Activated CD8-positive, alpha-beta memory T cell treated with anti-CD3 and anti-CD28 coated beads, Interleukin-2, amount 50 U/mL, for 24 hours (primary cell): ENCODE results near the gene TTBK2.
"Not testable (repeated sequence)": the region's sequence is repeated elsewhere in the genome, so short reads cannot be mapped to it uniquely, and the experiment has no call there.

Source experiments
- DNase-seq: peaks from one replicate; pipeline ENCODE4 v3.0.0-alpha.2; 2020; ENCODE audit errors: extremely low read depth

The TTBK2 gene

DNA sequence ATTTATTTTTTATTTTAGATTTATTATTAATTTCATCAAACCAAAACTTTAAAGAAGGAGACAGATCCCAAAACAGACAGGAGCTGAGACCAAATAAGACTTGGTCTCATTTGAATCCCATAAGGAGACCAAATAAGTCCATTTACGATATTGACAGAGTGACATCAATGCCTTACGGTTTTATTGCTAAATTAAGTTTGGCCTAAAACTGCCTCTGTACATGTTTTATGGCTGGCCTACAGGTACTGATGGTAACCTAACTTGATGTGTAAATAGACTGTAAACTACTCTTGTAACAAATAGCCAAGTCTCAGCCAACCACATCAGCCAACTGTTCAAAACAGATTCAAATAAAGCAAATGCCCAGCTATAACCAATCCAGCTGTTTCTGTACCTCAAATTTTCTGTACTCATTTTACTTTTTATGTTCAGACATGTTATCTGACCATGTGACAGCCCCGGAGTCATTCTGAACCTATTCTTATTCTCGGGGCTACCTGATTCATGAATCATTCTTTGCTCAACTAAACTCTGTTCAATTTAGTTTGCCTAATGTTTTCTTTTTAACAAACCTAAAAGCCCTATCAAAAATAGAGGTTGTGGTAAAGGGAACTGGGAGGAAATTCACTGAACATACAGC is 94.2 kb downstream of the TTBK2 start:
- DNase-seq: no peak

DNA sequence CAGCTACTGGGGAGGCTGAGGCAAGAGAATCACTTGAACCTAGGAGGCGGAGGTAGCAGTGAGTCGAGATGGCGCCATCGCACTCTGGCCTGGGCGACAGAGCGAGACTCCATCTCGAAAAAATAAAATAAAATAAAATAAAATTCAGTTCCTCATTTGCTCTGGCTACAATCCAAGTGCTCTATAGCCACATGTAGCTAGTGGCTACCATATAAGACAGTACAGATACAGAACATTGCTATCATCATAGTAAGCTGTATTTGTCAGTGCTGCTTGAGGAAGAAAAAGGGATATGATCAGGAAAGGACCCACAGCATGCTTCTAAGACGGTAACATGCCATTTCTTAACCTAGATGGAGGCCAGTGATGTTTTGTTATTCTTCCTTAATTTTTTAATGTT is 95.0 kb downstream of the TTBK2 start:
- DNase-seq: no peak

DNA sequence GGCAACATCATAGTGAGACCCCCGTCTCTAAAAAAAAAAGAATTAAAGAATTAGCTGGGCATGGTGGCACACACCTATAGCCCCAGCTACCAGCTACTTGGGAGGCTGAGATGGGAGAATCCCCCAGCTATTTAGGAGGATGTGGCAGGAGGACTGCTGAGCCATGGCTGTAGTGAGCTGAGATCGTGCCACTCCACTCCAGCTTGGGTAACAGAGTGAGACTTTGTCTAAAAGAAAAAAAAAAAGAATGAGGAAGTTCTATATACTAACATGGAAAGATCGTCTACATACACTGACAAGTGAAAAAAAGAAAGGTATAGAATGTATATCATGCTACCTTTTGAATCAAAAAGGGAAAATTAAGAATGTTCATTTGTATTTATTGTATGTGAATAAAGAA is 99.8 kb downstream of the TTBK2 start:
- no peak for DNase-seq

DNA sequence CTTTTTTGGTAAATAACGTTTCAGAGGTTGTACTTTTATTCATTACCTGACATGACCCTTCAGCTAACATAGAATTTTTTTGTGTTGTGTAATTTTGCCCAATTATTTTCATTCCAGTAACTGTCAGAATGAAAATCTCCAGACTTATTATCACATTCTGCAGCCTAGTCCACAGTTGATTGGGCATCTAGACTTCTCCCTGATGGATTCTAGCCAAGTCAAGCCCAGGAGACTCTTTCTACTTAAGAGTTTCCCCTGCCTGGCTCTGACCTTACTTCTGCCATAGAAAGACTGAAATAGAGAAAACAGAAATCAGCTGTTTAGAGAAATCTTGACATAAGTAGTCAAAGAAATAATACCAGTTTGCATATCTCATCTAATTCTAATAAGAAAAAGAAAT is 100.8 kb downstream of the TTBK2 start:
- DNase-seq: no peak

DNA sequence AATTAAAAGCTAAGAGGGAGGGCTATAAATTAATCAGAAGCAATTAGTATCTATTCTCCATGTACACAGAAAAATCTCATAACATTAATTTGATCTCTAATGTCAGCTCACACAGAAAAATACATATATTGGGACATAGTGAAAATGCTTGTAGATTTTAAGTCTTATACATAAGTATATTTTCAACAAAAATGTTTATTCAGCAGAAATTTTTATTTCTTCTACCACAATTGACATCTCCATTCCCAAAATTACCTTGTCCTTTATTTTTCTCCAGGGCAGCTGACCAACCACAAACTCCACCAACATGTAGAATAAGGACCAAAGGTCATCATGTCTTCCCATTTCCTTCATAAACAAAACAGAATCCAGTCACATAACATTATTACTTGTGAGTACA is 109.1 kb downstream of the TTBK2 start:
- no peak for DNase-seq

DNA sequence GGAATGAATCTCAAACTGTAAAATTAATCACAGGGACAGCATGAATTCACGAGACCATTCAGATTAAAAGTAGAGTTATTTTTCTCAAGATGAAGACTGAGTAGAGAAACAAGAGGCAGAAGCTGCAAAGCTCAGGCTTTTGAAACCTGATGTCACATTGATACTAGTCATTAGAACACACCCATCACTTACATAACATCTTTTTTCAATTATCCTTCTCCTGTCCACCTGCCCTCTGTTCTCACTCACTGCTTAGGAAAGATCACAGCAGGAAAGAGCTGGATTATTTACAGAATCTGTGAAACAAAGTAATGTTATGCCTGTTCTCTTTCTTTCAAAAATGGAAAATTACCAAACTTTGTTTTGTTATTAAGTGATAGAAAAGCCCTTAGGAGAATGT is 111.7 kb downstream of the TTBK2 start:
- no peak for DNase-seq

DNA sequence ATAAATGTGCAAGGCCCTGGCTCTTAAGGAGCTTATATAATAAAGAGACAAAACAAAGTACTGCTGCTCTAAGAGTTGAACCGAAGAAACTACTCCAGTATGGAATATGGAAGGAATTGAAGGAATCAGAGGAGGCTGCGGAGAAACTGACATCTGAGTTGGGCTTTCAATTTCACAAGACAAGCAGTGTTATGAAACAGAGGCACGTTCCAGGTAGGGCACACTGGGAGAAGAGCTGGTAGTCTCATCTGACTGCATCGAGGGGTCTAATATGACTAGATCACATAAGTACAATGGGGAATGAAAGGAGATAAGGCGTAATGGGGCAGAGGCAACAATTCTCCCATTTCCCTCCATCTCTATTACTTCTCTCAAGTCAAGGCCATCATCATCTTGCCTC is 115.3 kb downstream of the TTBK2 start:
- no peak for DNase-seq

DNA sequence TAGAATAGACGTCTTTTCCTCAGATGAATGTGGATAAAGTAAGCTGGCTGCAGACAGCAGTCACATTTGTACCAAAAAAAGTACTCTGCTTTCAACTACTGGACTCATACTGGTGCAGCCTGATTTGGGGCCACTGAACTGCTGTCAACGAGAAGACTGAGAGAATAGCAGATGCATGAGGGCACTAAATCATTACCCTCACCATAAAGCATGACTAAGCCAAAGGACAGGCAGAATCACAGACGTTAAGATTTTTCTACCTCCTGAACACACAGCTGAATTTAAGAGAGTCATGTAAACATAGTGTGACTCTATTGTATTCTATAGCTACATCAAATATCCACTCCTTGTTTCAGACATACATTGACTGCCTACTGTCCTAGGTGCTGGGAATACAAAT is 115.8 kb downstream of the TTBK2 start:
- no peak for DNase-seq

DNA sequence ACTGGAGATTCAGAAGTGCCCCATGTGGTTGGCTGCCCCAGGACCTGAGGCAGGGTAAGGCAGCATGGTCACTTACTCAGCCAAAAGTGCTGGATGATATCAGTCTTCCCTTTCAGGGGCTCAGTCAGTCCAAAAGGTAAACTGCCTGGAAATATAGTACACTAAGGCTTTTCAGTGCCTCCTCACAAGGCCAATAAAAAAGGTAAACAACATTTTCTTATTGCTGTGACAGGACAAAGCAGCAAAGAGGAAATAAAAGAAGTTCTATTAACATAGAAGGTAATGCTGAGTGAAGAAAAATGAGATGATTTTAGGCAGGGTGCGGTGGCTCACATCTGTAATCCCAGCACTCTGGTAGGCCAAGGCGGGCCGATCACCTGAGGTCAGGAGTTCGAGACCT is 117.1 kb downstream of the TTBK2 start:
- no peak for DNase-seq

DNA sequence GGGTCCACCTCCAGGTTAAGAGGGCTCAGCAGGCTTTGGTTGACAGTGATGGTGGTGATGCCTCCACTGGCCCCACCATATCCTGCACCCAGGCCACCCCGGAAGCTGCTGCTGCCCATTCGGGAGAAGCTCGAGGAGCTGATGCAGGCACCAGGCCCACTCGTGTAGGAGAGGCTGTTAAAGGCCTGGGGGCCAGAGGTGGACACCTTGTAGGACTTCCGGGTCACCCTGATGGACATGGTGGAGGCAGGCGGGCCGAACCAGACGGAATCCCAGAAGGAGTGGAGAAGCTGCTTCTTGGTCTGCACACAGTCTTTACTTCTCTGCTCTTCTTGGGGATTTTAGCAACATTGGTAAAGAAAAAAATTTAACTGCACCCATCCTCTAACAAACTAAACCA is 118.4 kb downstream of the TTBK2 start:
- no peak for DNase-seq

DNA sequence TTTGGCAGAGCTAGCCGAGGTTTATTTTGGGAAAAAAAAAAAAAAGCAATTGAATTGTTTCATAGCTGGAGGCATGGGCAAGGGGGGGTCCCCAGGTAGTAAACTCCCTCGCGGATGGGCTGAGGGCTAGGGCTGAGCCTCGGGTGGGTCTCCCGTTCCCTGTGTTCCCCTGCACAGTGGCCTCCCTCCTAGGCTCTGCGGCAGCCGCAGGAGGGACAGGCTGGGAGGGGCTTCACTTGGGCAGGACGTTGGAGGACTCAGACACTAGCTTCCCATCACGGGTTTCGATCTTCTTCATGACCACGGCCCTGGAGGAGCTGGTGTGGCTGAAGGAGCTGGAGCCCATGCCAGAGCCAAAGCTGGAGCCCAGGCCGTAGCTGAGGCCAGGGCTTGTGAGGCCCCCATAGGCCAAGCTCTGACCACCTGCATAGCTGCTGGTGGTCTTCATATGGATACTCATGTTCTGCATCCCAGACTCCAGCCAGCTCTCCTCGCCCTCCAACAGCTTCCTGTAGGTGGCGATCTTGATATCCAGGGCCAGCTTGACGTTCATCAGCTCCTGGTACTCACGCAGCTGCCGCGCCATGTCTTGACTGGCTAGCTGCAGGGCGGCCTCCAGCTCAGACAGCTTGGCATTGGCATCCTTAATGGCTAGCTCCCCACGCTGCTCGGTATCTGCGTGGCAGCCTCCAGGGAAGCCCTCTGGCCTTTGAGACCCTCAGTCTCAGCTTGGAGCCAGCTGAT is 119.7 kb downstream of the TTBK2 start:
- DNase-seq: no peak

DNA sequence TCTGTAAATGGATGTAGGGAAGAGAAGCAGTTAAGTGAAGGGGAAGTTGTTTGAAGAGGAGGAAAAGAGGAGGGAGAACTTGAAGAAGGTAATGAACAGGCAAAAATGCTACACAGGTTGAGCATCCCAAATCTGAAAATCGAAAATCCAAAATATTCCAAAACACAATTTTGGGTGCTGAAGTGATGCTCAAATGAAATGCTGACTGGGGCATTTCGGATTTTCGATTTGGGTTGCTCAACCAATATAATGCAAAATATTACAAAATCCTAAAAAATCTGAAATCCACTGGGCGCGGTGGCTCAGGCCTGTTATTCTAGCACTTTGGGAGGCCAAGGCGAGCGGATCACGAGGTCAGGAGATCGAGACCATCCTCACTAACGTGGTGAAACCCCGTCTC is 121.8 kb downstream of the TTBK2 start:
- DNase-seq: no peak

DNA sequence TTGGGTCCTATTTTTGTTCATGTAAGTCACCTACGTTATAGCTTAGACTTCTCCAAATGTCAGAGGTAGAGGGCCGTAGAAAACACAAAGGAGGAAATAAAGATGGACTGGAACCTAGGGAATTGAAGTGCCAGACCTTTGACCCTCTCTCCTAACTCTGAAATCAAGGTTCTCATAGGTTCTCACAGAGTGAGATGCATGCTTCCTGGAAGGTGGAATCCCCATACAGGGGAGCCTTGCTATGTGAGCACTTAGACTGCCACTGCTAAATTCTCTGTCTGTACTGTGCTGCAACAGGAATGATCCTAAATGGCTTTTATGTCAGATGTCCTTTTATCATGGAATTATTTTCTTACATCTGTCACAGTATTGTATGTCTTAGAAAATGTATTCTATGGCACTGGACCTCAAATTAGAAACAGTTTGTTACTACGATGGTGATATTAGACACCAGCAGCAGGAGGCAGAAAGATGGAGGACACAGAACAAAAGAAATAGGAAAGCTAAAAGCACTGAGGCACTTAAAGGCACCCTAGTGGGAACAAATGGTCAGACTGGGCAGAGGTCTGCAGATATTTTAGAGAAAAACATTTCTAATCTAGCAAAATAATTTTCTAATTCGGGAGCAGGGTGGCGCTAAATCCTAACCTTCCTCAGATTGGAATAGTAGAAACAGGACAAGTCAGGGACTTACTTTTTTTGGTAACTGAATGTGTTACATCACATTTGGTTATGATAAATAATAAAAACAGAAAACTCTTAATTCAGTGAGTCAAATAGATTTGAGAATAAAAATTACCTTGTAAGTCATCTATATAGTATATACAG is 123.4 kb downstream of the TTBK2 start:
- no peak for DNase-seq

DNA sequence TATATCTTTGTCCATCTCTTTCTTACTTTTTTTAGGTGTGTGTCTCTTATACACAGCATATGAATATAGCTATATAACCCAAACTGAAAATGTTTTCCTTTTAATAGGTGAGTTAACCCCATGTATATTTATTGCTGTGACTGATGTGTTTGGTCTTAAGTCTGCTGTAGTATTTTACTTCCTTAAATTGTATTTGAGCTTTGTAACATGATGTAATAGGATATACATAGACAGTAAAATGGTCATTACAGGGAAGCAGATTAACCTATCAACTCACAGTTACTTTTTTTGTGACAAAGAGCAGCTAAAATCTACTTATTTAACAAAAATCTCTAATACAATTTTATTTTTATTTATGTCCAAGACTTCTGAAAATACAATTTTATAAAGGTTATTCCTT is 131.9 kb downstream of the TTBK2 start:
- DNase-seq: no peak

DNA sequence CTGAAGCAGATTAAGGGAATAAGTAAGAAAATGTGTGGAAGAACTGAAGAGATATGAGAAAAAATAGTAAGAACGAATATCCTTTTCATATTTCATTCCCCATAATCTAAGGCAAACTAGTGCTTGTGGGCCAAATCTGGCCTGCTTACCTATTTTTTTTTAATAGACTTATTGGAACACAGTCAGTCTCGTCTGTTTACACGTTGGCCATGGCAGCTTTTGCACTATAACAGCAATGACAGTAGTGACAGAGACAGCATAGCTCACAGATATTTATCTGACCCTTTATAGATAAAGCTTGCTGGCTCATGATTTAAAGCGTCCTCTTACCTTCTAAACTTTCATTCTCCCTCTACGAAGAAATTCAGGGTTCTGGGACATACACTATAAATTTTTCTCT is 133.6 kb downstream of the TTBK2 start:
- DNase-seq: no peak

DNA sequence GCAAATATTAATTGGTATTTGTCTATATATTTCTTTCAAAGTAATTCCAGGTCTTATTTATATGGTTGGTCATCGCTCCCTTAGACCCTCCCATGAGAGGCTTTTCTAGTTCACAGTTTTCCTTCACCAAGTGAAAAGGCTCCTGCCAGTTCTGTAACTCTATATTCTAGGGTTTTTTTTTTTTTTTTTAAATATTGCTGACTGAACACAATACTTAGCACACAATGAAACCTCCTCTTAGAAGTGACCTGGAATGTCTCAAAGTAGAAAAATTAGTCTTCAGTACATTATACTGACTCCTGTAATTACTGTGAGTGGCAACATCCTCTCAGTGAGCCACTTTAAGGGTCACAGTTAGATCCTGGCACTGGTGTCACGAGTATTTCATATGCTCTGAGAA is 135.0 kb downstream of the TTBK2 start:
- no peak for DNase-seq

DNA sequence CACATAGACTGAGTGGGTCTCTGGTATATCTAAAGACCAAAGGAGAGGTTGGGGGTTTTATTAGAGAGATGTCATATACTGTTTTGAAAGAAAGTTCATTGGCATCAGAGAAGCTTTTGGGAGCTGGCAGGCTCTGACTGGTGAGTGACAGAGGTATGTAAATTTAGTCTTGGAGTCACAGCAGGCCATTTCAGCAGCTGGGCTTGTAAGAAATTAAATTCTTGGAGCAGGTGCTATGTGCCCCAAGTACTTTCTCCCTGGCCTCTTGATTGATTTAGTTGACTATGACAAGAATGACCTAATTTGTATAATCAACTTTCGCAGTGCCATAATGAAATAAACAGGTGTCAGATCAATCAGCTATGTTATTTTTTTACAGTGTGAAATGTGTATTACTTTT is 135.9 kb downstream of the TTBK2 start:
- no peak for DNase-seq

DNA sequence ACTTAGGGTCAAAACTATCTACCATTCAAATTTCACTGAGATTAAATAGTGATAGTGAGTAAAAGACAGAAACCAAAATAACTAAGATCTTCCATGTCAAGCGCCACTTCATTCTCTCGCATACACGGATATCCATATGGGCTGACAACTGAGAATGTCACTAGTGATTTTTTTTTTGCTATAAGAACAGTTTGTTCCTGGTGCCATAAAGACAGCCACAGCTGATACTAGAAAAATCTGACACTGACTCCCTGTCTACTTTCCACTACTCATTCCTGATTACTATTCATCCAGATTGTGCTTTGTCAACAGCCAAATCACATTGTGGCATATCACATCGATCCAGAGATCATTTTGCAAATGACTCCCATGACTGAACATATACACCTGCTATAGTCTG is 137.9 kb downstream of the TTBK2 start:
- no peak for DNase-seq

DNA sequence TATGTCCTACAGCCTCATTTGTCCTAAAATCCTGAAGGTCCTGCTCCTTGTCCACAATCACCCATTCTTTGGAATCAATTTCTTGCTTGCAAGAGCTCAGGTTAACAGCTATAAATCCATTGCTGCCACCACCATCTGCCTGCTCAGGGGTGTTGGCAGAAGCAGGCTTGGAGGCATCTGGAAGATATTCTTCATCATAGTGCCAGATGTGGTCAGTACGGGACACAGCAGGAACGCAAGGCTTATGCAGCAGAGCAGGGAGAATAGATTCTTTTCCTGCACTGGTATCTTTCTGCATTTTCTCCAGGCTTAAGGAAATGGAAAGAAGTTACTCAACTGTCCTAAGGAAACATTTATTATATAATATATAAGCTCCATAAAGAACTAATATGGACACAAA is 145.2 kb downstream of the TTBK2 start:
- DNase-seq: no peak

DNA sequence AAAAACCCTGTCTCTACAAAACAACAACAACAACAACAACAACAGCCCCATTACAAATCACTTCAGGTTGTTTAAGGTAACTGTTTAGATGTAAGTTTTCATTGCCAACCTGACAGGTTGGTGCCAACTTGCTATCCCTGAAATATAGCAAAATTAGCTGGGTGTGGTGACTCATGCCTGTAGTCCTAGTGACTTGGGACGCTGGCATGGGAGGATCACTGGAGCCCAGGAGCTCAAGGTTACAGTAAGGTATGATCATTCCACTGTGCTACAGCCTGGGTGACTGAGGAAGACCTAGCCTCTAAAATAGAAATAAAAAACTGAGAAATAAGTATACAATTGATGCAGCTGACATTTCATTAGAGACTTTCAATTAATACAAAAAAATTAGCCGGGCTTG is 147.7 kb downstream of the TTBK2 start:
- DNase-seq: no peak

DNA sequence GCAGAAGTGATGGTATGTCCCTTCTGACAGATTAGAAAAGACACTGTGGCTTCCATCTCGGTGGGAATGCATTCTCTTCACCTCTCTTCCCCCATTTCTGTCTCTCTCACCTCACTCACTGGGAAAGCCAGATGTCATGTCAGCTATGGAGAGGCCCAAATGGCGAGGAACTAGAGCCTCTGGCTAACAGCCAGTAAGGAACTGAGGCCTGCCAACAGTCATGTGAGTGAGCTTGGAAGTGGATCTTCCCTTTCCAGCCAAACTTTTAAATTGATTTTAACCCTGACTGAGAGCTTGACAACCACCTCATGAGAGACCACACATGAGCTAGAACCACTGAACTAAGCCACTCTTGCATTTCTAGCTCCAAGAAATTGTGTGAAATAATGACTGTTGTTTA is 148.4 kb downstream of the TTBK2 start:
- DNase-seq: no peak

DNA sequence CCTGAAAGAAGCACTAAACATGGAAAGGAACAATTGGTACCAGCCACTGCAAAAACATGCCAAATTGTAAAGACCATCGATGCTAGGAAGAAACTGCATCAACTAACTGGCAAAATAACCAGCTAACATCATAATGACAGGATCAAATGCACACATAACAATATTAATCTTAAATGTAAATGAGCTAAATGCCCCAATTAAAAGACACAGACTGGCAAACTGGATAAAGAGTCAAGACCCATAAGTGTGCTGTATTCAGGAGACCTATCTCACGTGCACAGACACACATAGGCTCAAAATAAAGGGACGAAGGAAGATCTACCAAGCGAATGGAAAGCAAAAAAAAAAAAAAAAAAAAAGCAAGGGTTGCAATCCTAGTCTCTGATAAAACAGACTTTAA is 154.5 kb downstream of the TTBK2 start:
- DNase-seq: not testable (repeated sequence)

DNA sequence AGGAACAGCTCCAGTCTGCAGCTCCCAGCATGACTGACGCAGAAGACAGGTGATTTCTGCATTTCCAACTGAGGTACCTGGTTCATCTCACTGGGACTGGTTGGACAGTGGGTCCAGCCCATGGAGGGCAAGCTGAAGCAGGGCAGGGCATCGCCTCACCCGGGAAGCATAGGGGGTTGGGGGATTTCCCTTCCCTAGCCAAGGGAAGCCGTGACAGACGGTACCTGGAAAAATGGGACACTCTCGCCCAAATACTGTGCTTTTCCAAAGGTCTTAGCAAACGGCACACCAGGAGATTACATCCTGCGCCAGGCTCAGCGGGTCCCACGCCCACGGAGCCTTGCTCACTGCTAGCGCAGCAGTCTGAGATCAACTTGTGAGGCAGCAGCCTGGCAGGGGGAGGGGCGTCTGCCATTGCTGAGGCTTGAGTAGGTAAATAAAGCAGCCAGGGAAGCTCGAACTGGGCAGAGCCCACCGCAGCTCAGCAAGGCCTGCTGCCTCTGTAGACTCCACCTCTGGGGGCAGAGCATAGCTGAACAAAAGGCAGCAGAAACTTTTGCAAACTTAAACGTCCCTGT is 156.3 kb downstream of the TTBK2 start:
- not testable (repeated sequence) for DNase-seq
